COLO668 (cell line): Measurements from ENCODE around the gene REV3L.
"Not testable (repeated sequence)": the region's sequence is repeated elsewhere in the genome, so short reads cannot be mapped to it uniquely, and the experiment has no call there.

Experiments
- DNase-seq: peaks from one replicate; lab custom pipeline; 2025; ENCODE audit not compliant: unreplicated experiment; lab: John Stamatoyannopoulos, UW

Gene REV3L

DNA sequence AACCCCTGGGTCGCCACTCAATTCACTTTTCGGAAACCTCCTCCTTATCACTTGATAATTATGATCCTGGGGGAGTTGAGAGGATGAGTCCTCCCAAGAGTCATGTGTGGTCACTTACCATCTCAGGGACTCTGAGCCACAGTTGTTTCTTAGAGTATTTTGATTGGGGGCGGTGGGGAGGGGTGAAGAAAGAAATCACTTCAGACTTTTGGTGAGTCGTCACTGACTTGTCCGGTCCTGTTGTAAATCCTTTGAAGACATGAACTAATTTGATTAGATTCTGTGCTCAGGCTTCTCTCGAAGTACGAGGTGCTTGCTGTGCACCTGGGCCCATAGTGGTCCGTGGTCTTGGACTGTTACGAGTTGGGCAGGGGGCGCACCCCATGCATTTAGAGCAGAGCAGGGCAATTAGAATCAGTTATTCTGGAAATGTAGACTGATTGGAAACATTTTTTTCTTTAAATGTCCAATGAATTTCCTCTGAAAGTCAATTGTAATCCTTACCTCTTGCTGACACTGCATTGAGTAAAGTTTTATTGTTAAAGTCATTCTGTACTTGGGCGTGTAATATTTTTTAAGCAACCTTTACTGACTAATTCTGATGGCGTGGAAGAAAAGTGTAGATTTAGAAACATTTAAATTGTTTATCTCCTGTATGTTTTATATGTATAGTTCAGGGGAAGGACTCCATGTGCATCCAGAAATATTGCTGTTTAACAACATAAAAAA is 222.3 kb downstream of the REV3L start:
- DNase-seq, result no peak

DNA sequence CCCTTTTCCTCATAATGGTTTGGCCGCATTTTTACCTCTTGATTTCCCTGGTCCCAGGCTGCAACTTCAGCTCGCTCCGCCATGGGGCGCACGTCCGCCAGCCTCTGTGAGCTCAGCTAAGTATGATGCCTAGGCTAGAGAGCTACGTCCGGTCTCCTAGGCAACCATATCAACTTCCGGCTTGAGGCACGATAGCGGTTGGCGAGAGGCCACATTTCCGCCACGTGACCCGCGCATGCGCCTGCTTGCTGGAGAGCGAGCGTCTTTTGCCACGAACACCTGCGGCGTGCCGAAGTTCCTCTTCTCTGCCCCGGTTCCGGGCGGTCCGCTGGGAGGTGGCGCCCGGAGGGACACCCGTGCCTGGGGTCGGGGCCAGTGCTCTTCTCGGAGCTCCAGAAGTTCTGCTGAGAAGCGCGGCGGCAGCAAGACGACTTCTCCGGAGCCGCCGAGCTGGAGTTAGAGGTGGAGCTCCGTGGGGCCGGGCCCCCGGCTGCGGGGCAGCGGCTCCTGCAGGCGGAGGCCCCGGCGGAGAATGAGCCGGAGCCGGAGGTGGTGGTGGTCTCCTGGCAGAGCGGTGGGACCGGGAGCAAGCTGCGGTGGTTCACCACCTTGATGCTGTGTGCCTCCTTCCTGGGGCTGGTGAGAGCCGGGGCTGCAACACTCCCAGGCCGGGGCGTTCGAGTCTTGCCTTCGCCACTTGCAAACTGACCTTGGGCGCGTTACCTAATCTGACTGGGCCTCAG is 223.8 kb downstream of the REV3L start:
- DNase-seq, result peak; percentile 95

DNA sequence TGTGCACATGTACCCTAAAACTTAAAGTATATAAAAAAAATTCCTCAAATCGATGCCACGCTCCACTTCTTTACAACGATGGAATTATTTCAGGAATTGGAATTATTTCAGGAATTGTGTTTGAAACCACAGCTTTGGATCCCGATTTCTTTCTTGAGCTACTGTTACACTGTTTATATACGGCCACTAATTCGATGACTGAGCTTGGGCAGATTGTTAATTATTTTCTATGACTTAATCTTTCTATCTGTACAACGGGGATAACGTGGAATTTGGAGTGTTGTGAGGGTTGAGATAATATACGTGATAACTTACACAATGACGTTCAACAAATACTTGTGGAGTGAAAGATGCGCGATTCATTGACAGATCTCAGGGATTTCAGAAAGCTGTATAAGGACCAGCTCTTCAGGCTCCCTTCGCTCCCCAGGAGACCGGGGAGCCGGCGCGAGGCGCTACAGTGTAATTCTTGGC is 224.4 kb downstream of the REV3L start:
- no peak for DNase-seq

DNA sequence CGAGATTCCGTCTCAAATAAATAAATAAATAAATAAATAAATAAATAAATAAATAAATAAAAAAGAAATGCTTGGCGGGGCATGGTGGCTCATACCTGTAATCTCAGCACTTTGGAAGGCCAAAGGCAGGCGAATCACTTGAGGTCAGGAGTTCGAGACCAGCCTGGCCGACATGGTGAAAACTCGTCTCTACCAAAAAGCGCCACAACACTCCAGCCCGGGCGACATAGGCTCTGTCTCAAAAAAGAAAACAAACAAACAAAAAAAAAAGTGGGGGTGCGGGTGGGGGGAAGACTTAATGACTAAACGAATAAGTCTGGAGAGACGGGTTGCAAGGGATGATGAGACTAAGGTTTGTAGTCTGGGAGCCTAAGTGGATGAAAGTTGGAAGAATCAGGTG is 225.0 kb downstream of the REV3L start:
- no peak for DNase-seq

DNA sequence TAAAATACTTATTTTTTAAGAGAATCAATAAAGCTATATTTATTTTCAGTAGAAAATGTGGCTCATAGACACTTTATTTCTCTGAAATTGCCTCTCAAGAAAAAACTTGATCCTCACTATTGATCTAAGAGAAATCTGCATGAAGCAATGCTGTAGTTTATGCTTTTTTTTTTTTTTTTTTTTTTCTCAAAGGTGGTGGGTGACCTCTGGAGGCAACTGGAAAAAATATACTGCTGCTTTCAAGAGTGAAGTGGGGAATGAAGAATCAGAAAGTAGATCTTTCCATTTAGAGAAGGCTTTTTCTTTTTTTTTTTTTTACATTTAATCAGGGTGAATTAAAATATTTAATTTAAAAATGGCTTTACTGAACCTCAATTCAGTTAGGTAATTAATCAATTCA is 226.4 kb downstream of the REV3L start:
- no peak for DNase-seq

DNA sequence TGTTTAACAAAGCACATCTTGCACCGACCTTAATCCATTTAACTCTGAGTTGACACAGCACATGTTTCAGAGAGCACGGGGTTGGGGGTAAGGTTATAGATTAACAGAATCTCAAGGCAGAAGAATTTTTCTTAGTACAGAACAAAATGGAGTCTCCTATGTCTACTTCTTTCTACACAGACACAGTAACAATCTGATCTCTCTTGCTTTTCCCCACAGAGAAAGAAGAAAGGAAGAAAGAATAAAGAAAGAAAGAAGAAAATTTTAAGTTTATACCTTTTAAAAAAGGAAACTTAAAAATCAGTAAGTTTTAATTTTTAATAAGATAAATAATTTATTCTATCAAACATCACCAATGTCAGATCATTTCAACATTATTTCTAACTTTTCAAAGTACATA is 227.2 kb downstream of the REV3L start:
- DNase-seq, result not testable (repeated sequence)

DNA sequence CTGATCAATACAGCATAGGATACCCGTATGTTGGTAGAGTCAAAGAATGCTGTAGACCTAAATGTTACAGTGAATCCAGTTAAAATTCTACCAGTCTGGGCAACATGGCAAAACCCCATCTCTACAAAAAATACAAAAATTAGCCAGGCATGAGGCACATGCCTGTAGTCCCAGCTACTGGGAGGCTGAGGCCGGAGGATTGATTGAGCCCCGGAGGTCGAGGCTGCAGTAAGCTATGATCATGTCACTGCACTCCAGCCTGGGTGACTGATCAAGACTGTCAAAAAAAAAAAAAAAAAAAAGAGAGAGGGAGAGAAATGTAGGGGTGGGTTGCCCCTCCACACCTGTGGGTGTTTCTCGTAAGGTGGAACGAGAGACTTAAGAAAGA is 228.2 kb downstream of the REV3L start:
- DNase-seq, result no peak

DNA sequence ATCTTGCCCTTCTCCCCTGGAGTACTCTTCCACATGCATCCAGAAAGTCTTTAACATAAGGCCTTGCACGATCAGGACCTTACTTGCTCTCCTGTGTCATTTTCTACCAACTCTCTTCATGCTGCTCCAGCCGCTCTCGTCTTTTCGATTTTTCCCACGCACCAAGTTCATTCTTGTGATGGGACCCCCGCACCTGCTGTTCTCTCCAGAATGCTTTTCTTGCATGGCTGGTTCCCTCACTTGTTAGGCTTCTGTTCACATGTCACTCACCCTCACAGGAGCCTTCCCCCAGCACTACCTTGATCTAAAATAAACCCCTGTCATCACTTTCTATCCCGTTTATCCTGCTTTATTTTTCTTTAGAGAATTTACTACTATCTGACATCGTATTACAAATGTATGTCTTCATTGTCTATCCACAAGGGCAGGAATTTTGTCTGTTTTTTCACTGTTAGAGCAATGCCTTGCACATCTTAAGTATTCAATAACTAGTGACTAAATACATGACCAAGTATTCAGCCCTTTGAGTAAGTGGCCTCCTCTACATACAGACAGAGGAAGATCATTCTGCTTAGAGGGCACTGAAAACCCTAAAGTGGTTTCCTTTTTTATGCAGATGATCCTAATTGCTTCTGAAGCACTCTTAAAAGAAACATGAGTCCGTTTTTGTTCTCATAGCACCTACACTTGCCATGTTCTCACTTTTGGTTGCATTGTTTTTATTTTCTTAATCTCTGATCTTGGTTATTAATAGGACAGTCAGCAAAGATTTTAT is 228.8 kb downstream of the REV3L start:
- no peak for DNase-seq

DNA sequence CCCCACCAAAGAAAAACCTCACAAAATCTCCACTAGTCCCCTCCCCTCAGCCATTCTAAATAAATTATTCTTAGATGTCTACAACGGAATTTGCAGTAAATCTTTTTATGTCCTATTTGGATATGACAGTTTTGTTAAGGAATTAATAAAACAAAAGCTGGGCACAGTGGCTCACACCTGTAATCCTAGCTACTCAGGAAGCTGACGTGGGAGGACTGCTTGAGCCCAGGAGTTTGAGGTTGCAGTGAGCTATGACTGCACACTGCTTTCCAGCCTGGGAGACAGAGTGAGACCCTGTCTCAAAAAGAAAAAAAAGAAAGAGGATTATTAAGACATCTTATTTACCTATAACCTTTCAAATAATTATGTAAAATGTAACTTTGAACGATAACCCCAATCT is 230.3 kb downstream of the REV3L start:
- DNase-seq, result no peak

DNA sequence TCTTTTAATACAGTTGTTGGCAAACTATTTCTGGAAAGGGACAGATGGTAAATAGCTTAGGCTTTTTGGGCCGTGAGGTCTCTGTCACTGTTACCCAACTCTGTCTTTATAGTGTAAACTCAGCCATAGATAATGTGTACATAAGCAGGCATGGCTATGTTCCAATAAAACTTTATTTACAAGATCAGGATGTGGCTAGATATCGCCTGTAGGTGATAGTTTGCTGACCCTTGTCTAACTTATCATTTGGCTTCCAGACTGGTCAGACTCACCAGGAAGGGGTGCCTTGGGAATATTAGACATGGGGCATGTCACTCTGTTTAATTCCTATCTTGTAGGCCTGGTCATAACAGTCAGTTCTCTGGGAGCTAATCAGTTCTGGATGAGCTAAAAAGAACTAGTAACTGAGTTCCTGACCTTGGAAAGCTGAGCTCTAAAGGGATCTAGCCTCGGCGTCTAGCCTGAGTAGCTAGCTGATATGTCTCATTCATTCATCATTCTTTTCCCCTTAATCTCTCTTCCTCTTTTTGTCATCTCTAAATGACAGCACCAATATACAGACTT is 232.1 kb downstream of the REV3L start:
- DNase-seq, result no peak
